IPS-18c (cell line): ENCODE data around the gene TMEM167B.
"Not testable (repeated sequence)": the region's sequence is repeated elsewhere in the genome, so short reads cannot be mapped to it uniquely, and the experiment has no call there.

Experiments used
- H3K4me3 ChIP-seq: 2 replicates; pipeline ENCODE4 v1.7.0; 2013; ENCODE audit warnings: low read depth, mild to moderate bottlenecking, low read length, moderate library complexity; ENCODE audit not compliant: insufficient read depth
- H3K9me3 ChIP-seq: one replicate; pipeline ENCODE4 v1.6.1; 2013; ENCODE audit warnings: mild to moderate bottlenecking, low read length, moderate library complexity; ENCODE audit not compliant: control insufficient read depth, insufficient read depth

The TMEM167B gene

GRCh38 chr1:109133815-109134214 is 43.3 kb downstream of the TMEM167B start:
- no peak overlapping the region for H3K4me3 ChIP-seq

DNA sequence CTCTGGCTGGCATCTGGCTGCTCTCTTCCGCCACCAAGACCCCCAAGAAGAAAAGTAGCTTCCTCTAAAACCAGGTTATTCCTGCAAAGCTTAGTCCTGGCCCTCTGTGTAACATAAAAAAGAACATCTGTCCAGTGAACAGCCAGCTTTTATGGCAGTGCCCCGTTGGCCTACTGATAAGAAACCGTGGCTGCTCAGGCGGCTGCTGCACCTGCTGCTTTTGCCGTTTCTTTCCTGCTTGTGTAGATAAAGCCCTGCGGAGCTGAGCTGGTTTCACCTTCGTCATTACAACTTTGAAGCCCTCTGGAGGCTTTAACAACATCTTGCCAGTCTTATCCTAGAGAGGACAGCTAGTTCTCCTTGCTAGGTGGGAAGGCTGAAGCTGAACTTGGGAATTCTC is 43.9 kb downstream of the TMEM167B start:
- Histone ChIP-seq H3K9me3 (no peaks in the 10 kb centered on the region), H3K4me3 (no peak overlapping the region)

More at GRCh38 chr1:109133815-109134214, 43.3 kb downstream of the TMEM167B start:
- H3K9me3 ChIP-seq, result no peaks in the 10 kb centered on the region

DNA sequence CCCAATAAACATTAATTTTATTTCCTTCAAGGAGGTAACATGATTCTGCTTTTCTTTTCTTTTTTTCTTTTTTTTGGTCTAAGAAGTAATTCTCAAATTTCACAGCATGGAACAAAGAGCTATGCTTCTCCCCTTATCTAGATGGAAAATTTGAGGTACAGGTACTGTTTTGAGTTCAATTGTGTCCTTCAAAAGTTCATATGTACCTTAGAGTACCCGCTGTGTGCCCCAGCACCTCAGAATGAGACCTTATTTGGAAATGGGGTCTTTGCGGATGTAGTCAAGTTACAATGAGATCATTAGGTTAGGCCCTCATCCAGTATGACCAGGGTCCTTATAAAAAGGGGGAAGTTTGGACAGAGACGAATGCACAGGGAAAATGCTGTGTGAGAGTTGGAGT is 45.4 kb downstream of the TMEM167B start:
- Histone ChIP-seq H3K9me3 (no peaks in the 10 kb centered on the region), H3K4me3 (no peak overlapping the region)

GRCh38 chr1:109136766-109137165 is 46.2 kb downstream of the TMEM167B start:
- Histone ChIP-seq H3K4me3 (no peak overlapping the region), H3K9me3 (no peaks in the 10 kb centered on the region)

GRCh38 chr1:109137958-109138357 is 47.4 kb downstream of the TMEM167B start:
- no peaks in the 10 kb centered on the region for H3K9me3 ChIP-seq
- no peak overlapping the region for H3K4me3 ChIP-seq

- no peak overlapping the region for H3K4me3 ChIP-seq
Measured at GRCh38 chr1:109138358-109138757, 47.8 kb downstream of the TMEM167B start.

DNA sequence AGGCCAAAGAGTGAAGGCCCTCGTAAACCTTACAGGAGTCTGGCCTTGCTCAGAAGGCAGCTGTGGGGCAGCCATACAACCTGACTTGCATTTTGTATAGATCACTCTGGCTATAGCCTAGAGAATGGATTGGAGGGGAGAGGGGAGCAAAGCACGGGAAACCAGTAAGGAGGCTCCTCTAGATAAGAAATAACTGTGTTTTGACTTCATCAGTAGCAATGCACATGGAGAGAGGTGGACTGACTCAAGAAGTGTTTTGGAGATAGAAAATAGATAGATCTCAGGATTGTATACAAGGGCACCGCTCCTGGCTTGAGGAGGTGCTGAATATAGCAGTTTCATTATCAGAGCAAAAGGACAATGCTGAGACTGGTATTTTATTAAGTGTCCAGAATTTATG is 49.8 kb downstream of the TMEM167B start:
- Histone ChIP-seq H3K9me3 (no peaks in the 10 kb centered on the region), H3K4me3 (no peak overlapping the region)

More at GRCh38 chr1:109138358-109138757, 47.8 kb downstream of the TMEM167B start:
- no peaks in the 10 kb centered on the region for H3K9me3 ChIP-seq

- no peak overlapping the region for H3K4me3 ChIP-seq
- H3K9me3 ChIP-seq, result no peaks in the 10 kb centered on the region
Measured at GRCh38 chr1:109142260-109142659, 51.7 kb downstream of the TMEM167B start.

GRCh38 chr1:109142725-109143124 is 52.2 kb downstream of the TMEM167B start:
- not testable (repeated sequence) for H3K4me3 ChIP-seq, H3K9me3 ChIP-seq
